Measurements from ENCODE around the gene RPL37. TPM values are rescaled to one million over a fixed set of nuclear protein-coding genes. Genes with fewer than 3 reads are reported as not detected.

Gene RPL37
- total and polyA plus RNA-seq, 9 of the 15 experiments (the other 6 are each of a cell fraction or from before 2014, with no cell fraction given) = 2,342 to 7,963 (median 4,091) TPM

DNA sequence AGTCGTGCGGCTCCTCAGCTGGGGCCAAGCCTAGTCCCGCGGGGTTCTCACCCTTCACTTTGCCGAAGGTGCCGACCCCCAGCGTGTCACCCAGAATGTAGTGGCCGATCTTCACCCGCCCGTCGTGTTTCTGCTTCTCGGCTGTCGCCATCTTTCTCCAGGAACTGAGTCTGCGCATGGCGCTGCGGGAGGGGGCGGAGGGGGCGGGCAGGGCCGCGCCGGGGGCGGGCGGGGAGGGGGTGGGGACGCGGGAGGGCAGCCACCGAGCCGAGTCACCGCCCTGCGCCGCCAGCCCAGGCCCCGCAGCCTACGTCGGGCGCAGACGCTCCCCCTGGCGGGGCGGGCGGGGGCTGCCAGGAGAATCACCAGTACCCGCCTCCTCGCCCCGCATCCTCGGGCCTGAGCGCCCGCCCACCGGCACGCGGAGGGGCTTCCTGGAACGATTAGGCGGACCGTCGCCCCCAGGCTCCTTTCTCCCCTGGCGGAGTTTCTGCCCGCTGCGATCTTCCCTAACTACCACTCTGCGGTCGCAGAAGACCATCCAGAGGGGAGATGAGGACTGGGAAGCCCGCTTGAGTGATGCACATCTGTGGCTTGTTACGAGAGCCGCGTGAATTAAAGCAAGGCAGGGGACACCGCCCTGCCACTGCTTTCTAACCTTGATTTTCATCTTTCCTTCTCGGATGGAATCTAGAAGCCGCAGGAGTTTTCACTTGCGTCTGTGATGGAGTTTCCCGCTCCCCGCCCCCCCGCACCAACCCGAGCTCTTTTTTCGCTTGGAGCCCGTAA, 36.8 kb downstream of the RPL37 start, which contains the start of gene PRKAA1 (continued):
- TF ChIP-seq, protein P1, sequence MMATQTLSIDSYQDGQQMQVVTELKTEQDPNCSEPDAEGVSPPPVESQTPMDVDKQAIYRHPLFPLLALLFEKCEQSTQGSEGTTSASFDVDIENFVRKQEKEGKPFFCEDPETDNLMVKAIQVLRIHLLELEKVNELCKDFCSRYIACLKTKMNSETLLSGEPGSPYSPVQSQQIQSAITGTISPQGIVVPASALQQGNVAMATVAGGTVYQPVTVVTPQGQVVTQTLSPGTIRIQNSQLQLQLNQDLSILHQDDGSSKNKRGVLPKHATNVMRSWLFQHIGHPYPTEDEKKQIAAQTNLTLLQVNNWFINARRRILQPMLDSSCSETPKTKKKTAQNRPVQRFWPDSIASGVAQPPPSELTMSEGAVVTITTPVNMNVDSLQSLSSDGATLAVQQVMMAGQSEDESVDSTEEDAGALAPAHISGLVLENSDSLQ (IDR thresholded peaks at IDR 0.05) = peak; percentile 19
- TF ChIP-seq RFX5 (IDR thresholded peaks at IDR 0.05; ENCODE audit: low read depth, low read length) (no peak), NRF1 (conservative IDR thresholded peaks at IDR 0.05 in 1 of 2, IDR thresholded peaks at IDR 0.05 in 1 of 2) (peak; percentile 69 to 78), CHCHD3 (CRISPR knock-in tag; IDR thresholded peaks at IDR 0.05) (no peak), RAD21 (CRISPR knock-in tag; conservative IDR thresholded peaks at IDR 0.05 in 1 of 2, IDR thresholded peaks at IDR 0.05 in 1 of 2) (peak in 1 of 2 experiments; percentile 48; a peak in 2 of 4 replicates), CTBP1 (IDR thresholded peaks at IDR 0.05; ENCODE audit: borderline replicate concordance) (peak; percentile 93; the same call in 1 of the 2 replicates), TCFL5 (CRISPR knock-in tag; conservative IDR thresholded peaks at IDR 0.05) (no peak), PML (IDR thresholded peaks at IDR 0.05; ENCODE audit: low read length) (peak; percentile 41; the same call in 1 of the 2 replicates), CSDE1 (IDR thresholded peaks at IDR 0.05) (0 out of 4 replicates have a peak, but pooled peaks of 1 of the 2 experiments have one; percentile 55), TCF7L2 (IDR thresholded peaks at IDR 0.05; ENCODE audit: low read depth, low read length) (no peak), CC2D1A (IDR thresholded peaks at IDR 0.05) (peak; percentile 87), NCOR1 (IDR thresholded peaks at IDR 0.05) (0 out of 2 replicates have a peak, but pooled peaks have one; percentile 39), ELF4 (CRISPR knock-in tag; IDR thresholded peaks at IDR 0.05) (0 out of 2 replicates have a peak, but pooled peaks have one; percentile 30)
- TF ChIP-seq, protein P2, sequence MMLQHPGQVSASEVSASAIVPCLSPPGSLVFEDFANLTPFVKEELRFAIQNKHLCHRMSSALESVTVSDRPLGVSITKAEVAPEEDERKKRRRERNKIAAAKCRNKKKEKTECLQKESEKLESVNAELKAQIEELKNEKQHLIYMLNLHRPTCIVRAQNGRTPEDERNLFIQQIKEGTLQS (IDR thresholded peaks at IDR 0.05) = no peak; the same call in 1 of the 2 replicates
- TF ChIP-seq, protein P2 (CRISPR knock-in tag; conservative IDR thresholded peaks at IDR 0.05) = 0 out of 2 replicates have a peak, but pooled peaks have one; percentile 67
- TF ChIP-seq, protein P3, sequence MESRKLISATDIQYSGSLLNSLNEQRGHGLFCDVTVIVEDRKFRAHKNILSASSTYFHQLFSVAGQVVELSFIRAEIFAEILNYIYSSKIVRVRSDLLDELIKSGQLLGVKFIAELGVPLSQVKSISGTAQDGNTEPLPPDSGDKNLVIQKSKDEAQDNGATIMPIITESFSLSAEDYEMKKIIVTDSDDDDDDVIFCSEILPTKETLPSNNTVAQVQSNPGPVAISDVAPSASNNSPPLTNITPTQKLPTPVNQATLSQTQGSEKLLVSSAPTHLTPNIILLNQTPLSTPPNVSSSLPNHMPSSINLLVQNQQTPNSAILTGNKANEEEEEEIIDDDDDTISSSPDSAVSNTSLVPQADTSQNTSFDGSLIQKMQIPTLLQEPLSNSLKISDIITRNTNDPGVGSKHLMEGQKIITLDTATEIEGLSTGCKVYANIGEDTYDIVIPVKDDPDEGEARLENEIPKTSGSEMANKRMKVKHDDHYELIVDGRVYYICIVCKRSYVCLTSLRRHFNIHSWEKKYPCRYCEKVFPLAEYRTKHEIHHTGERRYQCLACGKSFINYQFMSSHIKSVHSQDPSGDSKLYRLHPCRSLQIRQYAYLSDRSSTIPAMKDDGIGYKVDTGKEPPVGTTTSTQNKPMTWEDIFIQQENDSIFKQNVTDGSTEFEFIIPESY (CRISPR knock-in tag; IDR thresholded peaks at IDR 0.05) = peak; percentile 54; the same call in 1 of the 2 replicates
- TF ChIP-seq, protein P4, sequence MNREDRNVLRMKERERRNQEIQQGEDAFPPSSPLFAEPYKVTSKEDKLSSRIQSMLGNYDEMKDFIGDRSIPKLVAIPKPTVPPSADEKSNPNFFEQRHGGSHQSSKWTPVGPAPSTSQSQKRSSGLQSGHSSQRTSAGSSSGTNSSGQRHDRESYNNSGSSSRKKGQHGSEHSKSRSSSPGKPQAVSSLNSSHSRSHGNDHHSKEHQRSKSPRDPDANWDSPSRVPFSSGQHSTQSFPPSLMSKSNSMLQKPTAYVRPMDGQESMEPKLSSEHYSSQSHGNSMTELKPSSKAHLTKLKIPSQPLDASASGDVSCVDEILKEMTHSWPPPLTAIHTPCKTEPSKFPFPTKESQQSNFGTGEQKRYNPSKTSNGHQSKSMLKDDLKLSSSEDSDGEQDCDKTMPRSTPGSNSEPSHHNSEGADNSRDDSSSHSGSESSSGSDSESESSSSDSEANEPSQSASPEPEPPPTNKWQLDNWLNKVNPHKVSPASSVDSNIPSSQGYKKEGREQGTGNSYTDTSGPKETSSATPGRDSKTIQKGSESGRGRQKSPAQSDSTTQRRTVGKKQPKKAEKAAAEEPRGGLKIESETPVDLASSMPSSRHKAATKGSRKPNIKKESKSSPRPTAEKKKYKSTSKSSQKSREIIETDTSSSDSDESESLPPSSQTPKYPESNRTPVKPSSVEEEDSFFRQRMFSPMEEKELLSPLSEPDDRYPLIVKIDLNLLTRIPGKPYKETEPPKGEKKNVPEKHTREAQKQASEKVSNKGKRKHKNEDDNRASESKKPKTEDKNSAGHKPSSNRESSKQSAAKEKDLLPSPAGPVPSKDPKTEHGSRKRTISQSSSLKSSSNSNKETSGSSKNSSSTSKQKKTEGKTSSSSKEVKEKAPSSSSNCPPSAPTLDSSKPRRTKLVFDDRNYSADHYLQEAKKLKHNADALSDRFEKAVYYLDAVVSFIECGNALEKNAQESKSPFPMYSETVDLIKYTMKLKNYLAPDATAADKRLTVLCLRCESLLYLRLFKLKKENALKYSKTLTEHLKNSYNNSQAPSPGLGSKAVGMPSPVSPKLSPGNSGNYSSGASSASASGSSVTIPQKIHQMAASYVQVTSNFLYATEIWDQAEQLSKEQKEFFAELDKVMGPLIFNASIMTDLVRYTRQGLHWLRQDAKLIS (CRISPR knock-in tag; IDR thresholded peaks at IDR 0.05) = peak; percentile 76
- TF ChIP-seq, protein P5, sequence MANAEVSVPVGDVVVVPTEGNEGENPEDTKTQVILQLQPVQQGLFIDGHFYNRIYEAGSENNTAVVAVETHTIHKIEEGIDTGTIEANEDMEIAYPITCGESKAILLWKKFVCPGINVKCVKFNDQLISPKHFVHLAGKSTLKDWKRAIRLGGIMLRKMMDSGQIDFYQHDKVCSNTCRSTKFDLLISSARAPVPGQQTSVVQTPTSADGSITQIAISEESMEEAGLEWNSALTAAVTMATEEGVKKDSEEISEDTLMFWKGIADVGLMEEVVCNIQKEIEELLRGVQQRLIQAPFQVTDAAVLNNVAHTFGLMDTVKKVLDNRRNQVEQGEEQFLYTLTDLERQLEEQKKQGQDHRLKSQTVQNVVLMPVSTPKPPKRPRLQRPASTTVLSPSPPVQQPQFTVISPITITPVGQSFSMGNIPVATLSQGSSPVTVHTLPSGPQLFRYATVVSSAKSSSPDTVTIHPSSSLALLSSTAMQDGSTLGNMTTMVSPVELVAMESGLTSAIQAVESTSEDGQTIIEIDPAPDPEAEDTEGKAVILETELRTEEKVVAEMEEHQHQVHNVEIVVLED (CRISPR knock-in tag; IDR thresholded peaks at IDR 0.05) = peak; percentile 82
